ENCODE results near the gene SIGLEC11.
A peak's percentile ranks its signal among the peaks of the same experiment; 100 is the strongest.
"Not testable (repeated sequence)": the region's sequence is repeated elsewhere in the genome, so short reads cannot be mapped to it uniquely, and the experiment has no call there.

Gene SIGLEC11

GRCh38 chr19:49960980-49961379, at the start of gene SIGLEC11:
Gene SIGLEC11 (minus strand): TSS chr19:49961172. CDS start chr19:49961081, 91 bp downstream.
- not testable (repeated sequence) for DNase-seq

- peak in 1 of 2 experiments; percentile 34 for DNase-seq
Observed at GRCh38 chr19:50008532-50008931, 47.6 kb upstream of the SIGLEC11 start.

GRCh38 chr19:50007947-50008346, 47.0 kb upstream of the SIGLEC11 start:
- no peak for DNase-seq

- no peak for DNase-seq
Observed at GRCh38 chr19:50007170-50007569, 46.2 kb upstream of the SIGLEC11 start.

GRCh38 chr19:50005428-50005827, 44.5 kb upstream of the SIGLEC11 start:
- DNase-seq = no peak

GRCh38 chr19:50003810-50004419, 42.9 kb upstream of the SIGLEC11 start:
- DNase-seq = no peak

GRCh38 chr19:50003254-50003788, 42.3 kb upstream of the SIGLEC11 start:
- no peak for DNase-seq

GRCh38 chr19:50002386-50002960, 41.5 kb upstream of the SIGLEC11 start:
- DNase-seq = no peak

GRCh38 chr19:50001775-50002174, 40.8 kb upstream of the SIGLEC11 start:
- no peak for DNase-seq

- no peak for DNase-seq
Observed at GRCh38 chr19:50000841-50001557, 40.0 kb upstream of the SIGLEC11 start.

- no peak for DNase-seq
Observed at GRCh38 chr19:50000038-50000840, 39.3 kb upstream of the SIGLEC11 start.

GRCh38 chr19:49999371-50000010, 38.5 kb upstream of the SIGLEC11 start:
- no peak for DNase-seq

- peak; percentile 49 for DNase-seq
Observed at GRCh38 chr19:49997709-49998108, 36.7 kb upstream of the SIGLEC11 start.

GRCh38 chr19:49988433-49988832, 27.5 kb upstream of the SIGLEC11 start:
- DNase-seq = no peak

GRCh38 chr19:49988007-49988406, 27.0 kb upstream of the SIGLEC11 start:
- DNase-seq = no peak

GRCh38 chr19:49987159-49987698, 26.3 kb upstream of the SIGLEC11 start:
- DNase-seq = no peak

- no peak for DNase-seq
Observed at GRCh38 chr19:49986354-49986753, 25.4 kb upstream of the SIGLEC11 start.

- DNase-seq = no peak
Observed at GRCh38 chr19:49985871-49986270, 24.9 kb upstream of the SIGLEC11 start.

- DNase-seq = no peak
Observed at GRCh38 chr19:49984491-49984890, 23.5 kb upstream of the SIGLEC11 start.

GRCh38 chr19:49983645-49984229, 22.8 kb upstream of the SIGLEC11 start:
- DNase-seq = peak; percentile 33 to 80

Data from NCI-H1930 (cell line).